Parietal lobe (tissue), 2 donors: ENCODE results near the gene RAD23A. TPM values are rescaled to one million over a fixed set of nuclear protein-coding genes. Genes with fewer than 3 reads are reported as not detected.

Source experiments
- small RNA-seq: library from RNA; depleted of rRNA; stranded (forward); fragments of <200 nt; gene quantifications from one replicate; pipeline ENCODE3, GENCODE V24; 2014; ENCODE audit warnings: low replicate concordance
- total RNA-seq: library from RNA; depleted of rRNA; stranded (reverse); fragments of >200 nt; gene quantifications from one replicate; pipeline ENCODE4 v1.2.3, GENCODE V29; 2014

Gene RAD23A
- total RNA-seq: 35.1 TPM

DNA sequence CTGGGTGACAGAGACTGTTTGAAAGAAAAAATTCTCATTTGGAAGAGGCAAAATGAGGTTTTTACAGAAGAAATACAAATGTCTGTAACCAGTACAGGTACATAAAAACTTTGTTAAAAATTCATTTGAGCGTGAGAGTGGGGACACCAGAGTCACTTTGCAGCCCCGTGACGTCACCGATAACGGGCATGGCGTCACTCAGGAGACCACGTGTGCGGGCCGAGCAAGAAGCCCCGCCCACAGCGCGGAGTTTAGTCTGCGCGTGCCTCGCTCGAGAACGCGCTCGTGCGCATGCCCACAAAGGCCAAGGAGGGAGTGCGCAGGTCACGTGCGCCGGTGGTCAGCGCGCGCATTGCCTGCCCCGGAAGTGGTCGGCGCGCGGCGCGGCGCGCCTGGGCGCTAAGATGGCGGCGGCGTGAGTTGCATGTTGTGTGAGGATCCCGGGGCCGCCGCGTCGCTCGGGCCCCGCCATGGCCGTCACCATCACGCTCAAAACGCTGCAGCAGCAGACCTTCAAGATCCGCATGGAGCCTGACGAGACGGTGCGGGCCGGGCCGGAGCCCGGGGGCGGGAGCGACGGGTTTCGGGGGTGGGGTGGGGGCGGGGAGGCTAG is at the start of gene RAD23A:
Gene RAD23A (plus strand): TSS at position 384 of the 613 bp plus-strand sequence. CDS start 87 bp downstream, at position 471.

DNA sequence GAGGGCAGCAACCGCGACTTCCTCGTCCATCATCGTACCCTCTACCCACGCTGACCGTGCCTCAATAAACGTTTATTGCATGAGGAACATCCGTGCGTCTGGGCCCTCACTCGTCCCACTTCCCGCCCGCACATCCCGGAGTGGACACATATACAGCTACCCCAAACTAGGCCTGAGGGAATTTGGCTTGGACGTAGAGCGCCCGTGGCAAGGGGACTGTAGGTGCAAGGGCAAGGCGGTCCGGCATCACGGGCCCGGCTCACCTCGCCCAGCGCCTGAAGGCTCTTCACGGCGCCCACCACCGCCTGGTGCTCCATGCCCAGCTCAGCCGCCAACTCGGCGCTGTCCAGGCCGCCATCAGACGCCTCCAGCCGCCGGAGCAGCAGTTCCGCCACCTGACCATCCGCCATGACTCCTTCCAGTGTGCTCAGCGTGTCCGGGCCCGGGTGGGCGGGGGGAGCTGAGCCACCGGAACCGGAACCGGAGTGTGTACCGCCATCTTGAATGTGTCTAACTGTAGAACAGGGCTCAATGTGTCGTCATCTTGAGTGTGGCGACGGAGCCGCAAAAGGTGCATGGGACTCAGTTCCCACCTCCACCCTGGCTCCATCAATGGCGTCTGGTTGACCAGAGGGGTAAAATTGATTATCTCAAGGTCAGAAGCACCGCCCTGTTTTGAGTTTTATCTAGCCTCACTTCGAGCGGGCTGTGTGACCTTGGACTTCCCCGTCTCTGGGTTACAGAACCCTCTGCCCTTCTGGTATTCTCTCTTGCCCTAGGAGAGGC is 12.2 kb upstream of the RAD23A start, which contains the start of gene FARSA:
Gene FARSA (minus strand): TSS at position 425 of the 786 bp plus-strand sequence. CDS start 15 bp downstream, at position 410.

DNA sequence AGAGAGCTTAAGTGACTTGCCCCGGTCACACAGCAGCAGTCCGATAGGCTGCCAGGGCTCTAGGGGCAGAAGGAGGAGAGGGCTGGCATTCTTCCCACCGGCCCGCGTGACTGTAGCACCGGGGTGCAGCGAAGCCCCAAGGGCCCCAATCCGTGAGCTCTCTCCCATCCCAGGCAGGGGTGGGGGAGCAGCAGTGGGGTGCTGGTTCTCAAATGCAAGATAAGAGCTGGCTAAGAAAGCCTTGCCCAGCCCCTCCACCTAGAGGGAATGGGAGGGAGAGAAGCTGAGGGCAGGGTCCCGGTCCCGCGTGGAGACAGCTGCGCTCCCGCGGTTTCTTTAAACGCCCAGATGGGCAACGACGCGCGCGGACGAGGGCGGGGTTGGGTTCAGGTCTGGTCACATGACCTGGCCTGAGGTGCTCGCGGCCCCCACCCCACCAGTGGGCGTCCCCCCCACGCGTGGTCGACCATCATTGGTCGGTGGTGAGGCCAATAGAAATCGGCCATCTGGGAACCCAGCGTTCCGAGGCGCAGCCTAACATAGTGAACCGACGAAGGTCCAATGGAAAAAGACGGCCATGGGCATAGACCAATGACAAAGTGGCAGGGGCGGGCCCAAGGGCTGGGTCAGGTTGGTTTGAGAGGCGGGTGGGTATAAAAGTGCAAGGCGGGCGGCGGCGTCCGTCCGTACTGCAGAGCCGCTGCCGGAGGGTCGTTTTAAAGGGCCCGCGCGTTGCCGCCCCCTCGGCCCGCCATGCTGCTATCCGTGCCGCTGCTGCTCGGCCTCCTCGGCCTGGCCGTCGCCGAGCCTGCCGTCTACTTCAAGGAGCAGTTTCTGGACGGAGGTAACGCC is 7.5 kb upstream of the RAD23A start, which contains the start of gene CALR:
Gene CALR (plus strand): TSS at position 683 of the 852 bp plus-strand sequence. CDS start 71 bp downstream, at position 754.

DNA sequence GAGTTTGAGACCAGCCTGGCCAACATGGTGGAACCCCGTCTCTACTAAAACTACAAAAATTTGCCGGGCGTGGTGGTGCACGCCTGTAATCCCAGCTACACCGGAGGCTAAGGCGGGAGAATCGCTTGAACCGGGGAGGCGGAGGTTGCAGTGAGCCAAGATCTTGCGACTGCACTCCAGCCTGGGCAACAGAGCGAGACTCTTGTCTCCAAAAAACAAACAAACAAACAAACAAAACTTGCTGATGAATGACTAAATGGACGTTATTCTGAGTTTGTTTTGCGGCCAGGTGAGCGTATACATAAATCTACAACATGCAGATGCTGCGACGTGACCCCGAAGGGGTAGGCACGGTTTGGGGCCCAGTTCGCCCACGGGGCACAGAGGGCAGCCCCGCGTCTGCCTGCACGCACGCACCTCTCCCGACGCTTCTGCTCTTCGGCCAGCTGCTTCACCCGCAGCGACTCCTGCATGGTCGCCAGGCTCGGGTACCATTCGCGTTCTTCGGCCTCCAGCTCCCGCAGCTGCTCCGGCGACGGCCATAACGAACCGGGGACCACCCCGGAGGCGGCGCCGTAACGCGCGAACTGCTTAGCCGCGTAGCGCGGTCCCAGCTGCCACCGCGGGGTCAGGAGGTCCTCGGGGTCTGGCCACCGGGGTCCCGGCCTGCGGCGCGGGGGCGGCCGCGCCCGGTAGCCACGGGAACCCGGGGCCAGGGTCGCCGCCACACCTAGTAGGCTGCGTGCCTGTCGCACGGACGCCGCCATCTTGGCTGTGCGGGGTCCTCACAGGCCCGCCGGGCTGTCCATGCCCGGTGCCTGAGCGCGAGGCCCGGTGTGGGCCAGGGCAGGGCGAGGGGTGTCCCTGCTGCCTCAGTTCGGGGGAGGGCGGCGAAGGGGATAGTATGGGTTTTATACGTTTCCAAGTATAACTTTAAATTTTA is 11.1 kb downstream of the RAD23A start, which contains the start of gene GADD45GIP1:
Gene GADD45GIP1 (minus strand): TSS at position 778 of the 943 bp plus-strand sequence. CDS start 11 bp downstream, at position 767.

DNA sequence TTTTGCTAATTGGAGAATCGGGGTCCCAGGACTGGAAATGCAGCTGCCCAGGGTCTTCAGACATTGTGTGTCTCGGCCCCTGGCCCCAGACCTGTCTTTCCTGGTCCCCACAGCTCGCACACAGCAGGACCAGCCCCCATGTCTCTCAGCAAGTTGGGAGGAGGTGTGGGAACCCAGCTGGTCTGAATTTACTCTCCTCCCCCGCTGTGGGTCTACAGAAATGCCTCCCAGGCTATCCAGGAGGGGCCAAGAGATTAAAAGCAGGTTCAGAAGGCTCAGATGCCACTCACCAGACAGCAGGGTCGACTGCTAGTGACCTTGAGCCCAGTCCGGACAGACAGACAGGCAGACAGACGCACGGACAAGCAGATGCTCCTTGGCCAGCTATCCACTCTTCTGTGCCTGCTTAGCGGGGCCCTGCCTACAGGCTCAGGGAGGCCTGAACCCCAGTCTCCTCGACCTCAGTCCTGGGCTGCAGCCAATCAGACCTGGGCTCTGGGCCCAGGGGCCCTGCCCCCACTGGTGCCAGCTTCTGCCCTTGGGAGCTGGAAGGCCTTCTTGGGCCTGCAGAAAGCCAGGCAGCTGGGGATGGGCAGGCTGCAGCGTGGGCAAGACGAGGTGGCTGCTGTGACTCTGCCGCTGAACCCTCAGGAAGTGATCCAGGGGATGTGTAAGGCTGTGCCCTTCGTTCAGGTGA is 23.8 kb downstream of the RAD23A start, which contains the start of gene DAND5:
Gene DAND5 (plus strand): TSS at position 285 of the 697 bp plus-strand sequence. CDS start 85 bp downstream, at position 370.

DNA sequence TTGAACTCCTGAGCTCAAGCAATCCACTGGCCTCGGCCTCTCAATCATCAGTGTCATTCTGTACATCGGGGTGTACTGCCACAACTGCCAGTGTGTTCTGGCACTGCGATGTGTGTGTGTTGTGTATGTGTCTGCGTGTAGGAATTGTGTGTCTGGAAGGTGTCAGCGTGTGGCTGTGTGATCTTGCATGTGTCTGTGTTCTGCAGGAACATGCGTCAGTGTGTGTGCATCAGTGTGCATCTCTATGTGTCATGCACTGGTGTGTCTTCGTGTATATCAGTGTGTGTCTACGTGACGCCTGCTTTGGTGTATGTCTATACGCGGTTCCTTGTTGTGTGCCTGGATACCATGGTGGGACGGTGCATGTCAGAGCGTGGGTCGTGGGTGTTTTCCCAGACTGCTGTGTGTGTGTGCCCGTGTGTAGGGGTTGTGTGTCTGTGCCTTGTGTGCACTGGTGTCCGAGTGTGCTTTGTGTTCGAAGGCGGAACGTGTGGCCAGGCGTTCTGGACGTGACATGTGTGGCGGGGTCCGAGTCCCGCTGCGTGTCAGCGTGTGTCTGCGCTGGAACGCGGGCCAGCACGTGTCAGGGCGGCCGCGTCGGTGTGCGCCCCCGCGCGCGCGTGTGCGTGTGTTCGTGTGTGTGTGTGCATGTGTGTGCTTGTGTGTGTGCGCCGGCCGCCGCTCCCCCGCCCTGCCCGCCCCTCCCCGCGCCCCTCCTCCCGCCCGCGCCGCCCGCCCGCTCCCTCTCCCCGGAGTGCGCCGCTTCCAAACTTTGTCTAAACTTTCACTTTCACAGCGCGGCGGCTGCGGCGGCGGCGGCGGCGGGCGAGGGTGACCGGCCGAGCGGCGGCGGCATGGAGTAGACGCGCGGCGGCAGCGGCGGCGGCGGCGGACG is 49.3 kb downstream of the RAD23A start, which contains the start of gene NFIX:
Gene NFIX (plus strand): TSS at position 775 of the 895 bp plus-strand sequence. CDS start 363 bp downstream, outside the sequence.

Small RNA genes lying within 50 kb of the gene (small RNA-seq; reads per million reads assigned to genes)
- gene MIR5695 (0.28 reads per million), gene MIR6515 (not detected)

Other genes with a start within 250 kb of the RAD23A start
- gene FBXW9, start 249.2 kb upstream of the RAD23A start, total RNA-seq: 8.1 TPM
- gene TNPO2, start 221.9 kb upstream of the RAD23A start, total RNA-seq: 90.1 TPM
- 157 TPM for gene TRIR, start 211.2 kb upstream of the RAD23A start, total RNA-seq
- 45.4 TPM for gene GET3, start 208.4 kb upstream of the RAD23A start, total RNA-seq
- gene BEST2, start 194.1 kb upstream of the RAD23A start, total RNA-seq: not detected
- gene HOOK2, start 170.3 kb upstream of the RAD23A start, total RNA-seq: 35.4 TPM
- 10.3 TPM for gene JUNB, start 154.4 kb upstream of the RAD23A start, total RNA-seq
- 189 TPM for gene PRDX2, start 144.1 kb upstream of the RAD23A start, total RNA-seq
- not detected for gene THSD8, start 143.8 kb upstream of the RAD23A start, total RNA-seq
- gene RNASEH2A, start 139.3 kb upstream of the RAD23A start, total RNA-seq: 16.9 TPM
- gene RTBDN, start 111.3 kb upstream of the RAD23A start, total RNA-seq: 2.2 TPM
- 131 TPM for gene MAST1, start 107.3 kb upstream of the RAD23A start, total RNA-seq
- 2.5 TPM for gene DNASE2, start 64.4 kb upstream of the RAD23A start, total RNA-seq
- 0.31 TPM for gene KLF1, start 58.7 kb upstream of the RAD23A start, total RNA-seq
- gene GCDH, start 54.7 kb upstream of the RAD23A start, total RNA-seq: 25.7 TPM
- gene SYCE2, start 26.6 kb upstream of the RAD23A start, total RNA-seq: not detected
- gene FARSA, start 12.2 kb upstream of the RAD23A start, total RNA-seq: 55.7 TPM
- 211 TPM for gene CALR, start 7.3 kb upstream of the RAD23A start, total RNA-seq
- 15.3 TPM for gene GADD45GIP1, start 11.4 kb downstream of the RAD23A start, total RNA-seq
- not detected for gene DAND5, start 23.7 kb downstream of the RAD23A start, total RNA-seq
- 235 TPM for gene NFIX, start 49.6 kb downstream of the RAD23A start, total RNA-seq
- 2.8 TPM for gene LYL1, start 157.0 kb downstream of the RAD23A start, total RNA-seq
- 32.2 TPM for gene TRMT1, start 170.9 kb downstream of the RAD23A start, total RNA-seq
- gene NACC1, start 172.4 kb downstream of the RAD23A start, total RNA-seq: 26.9 TPM
- gene STX10, start 204.5 kb downstream of the RAD23A start, total RNA-seq: 27.2 TPM
- 6.6 TPM for gene IER2, start 204.5 kb downstream of the RAD23A start, total RNA-seq